Spleen (tissue), 11 donors: Measurements from ENCODE around the gene PROM1. TPM values are rescaled to one million over a fixed set of nuclear protein-coding genes. Genes with fewer than 3 reads are reported as not detected.

ENCODE experiments used
- DNase-seq: peaks from one replicate; pipeline ENCODE4 v3.0.0-alpha.2; 2020
- H3K27ac ChIP-seq, 8 donors: fragments of 200-600 bp; sonication (generic) in 7 of 8; 1 replicate in 4 of 8; 2 replicates in 4 of 8; pipeline versions ENCODE4 v1.5.0 to v1.8.0; 2016 to 2021; ENCODE audit warnings: inconsistent platforms in 4 of 8, mild to moderate bottlenecking in 4 of 8, moderate library complexity in 1 of 8
- H3K27me3 ChIP-seq, 7 donors: fragments of 200-600 bp; sonication (generic) in 6 of 7; replicated peaks in 1 of 7; 1 replicate in 4 of 7; 2 replicates in 3 of 7; pipeline versions ENCODE4 v1.5.0 to v1.8.0; 2016 to 2021; ENCODE audit warnings: inconsistent platforms in 3 of 7, mild to moderate bottlenecking in 1 of 7
- H3K36me3 ChIP-seq, 6 donors: fragments of 200-600 bp; sonication (generic) in 5 of 6; 1 replicate in 4 of 6; 2 replicates in 2 of 6; pipeline versions ENCODE4 v1.5.0 to v1.8.0; 2016 to 2021; ENCODE audit warnings: inconsistent platforms in 2 of 6
- H3K4me1 ChIP-seq, 6 donors: fragments of 200-600 bp; sonication (generic) in 5 of 6; 1 replicate in 3 of 6; 2 replicates in 3 of 6; pipeline versions ENCODE4 v1.5.0 to v1.8.0; 2016 to 2021; ENCODE audit warnings: inconsistent platforms in 3 of 6
- H3K4me3 ChIP-seq, 8 donors: fragments of 200-600 bp; sonication (generic) in 7 of 8; 1 replicate in 4 of 8; 2 replicates in 4 of 8; pipeline versions ENCODE4 v1.5.0 to v1.8.0; 2016 to 2021; ENCODE audit warnings: inconsistent platforms in 4 of 8, mild to moderate bottlenecking in 4 of 8, moderate library complexity in 2 of 8
- H3K9me3 ChIP-seq, 8 donors: fragments of 200-600 bp; sonication (generic) in 7 of 8; 1 replicate in 4 of 8; 2 replicates in 4 of 8; pipeline versions ENCODE4 v1.5.0 to v1.8.0; 2016 to 2021; ENCODE audit warnings: inconsistent platforms in 4 of 8
- POLR2A ChIP-seq, 3 donors: fragments of 450-650 bp; IDR thresholded peaks; one replicate each; pipeline ENCODE4 v1.5.1; 2017; ENCODE audit warnings: antibody characterized with exemption in 3 of 3, mild to moderate bottlenecking in 1 of 3
- POLR2AphosphoS5 ChIP-seq, 3 donors: sonication (generic); formaldehyde crosslinking; IDR thresholded peaks; one replicate each; pipeline ENCODE4 v1.5.1; 2017; ENCODE audit warnings: antibody characterized with exemption in 3 of 3
- WGBS, 5 donors: extraction: QIAGEN DNeasy Blood & Tissue Kit in 3 of 5; methylation state at CpG; one replicate each; pipeline versions ENCODE4 v1.1.5 to v1.1.7; 2013 to 2018; 5-methylcytosine and 5-hydroxymethylcytosine counted together
- intact Hi-C: fragments of 100-400 bp; cut with DNase I; formaldehyde crosslinking; loops from one replicate; pipeline ENCODE4 v1.15.0; 2023; ENCODE audit warnings: low total_unique reads
- polyA plus RNA-seq, 3 donors: library from polyadenylated mRNA; stranded (reverse); fragments of 200-250 nt; gene quantifications; one replicate each; pipeline ENCODE4 v1.2.1, GENCODE V29; 2013
- total RNA-seq, 7 donors: library from RNA; depleted of rRNA in 3 of 7; stranded (reverse); fragments of >200 nt in 3 of 7; fragmentation: NEBNext Ultra II Directional in 4 of 7; extraction: Animal tissue kit (Norgen Biotek cat#: 25700) in 4 of 7; gene quantifications; one replicate each; pipeline versions ENCODE4 v1.1.0 to v1.2.1, GENCODE V29; 2016 to 2021
- TF ChIP-seq, protein P1 (sequence below), 11 experiments: fragments of 200-600 bp in 7 of 11; fragments of 450-650 bp in 4 of 11; sonication (generic) in 4 of 11; IDR thresholded peaks in 8 of 11; conservative IDR thresholded peaks in 3 of 11; 1 replicate in 7 of 11; 2 replicates in 4 of 11; pipeline versions ENCODE4 v1.4.0 to v1.8.0; 2016 to 2021; ENCODE audit warnings: antibody characterized with exemption in 11 of 11, inconsistent platforms in 4 of 11, mild to moderate bottlenecking in 1 of 11
- donor health status: healthy with polysubstance abuse.
- donor health status: DM: no; HTN: no; CAD: no; lungs with moderate emphysema.
- donor health status: DM: no; HTN: no; CAD: no.
- donor health status: Bipolar disorder and iron deficiency.
- donor health status: healthy.
- donor health status: DM: no; HTN: no; CAD: no.
- donor health status: DM: yes; HTN: yes; CAD: no.

The PROM1 gene
- total and polyA plus RNA-seq, 10 donors: 0.15 to 4.6 (median 0.93) TPM

DNA sequence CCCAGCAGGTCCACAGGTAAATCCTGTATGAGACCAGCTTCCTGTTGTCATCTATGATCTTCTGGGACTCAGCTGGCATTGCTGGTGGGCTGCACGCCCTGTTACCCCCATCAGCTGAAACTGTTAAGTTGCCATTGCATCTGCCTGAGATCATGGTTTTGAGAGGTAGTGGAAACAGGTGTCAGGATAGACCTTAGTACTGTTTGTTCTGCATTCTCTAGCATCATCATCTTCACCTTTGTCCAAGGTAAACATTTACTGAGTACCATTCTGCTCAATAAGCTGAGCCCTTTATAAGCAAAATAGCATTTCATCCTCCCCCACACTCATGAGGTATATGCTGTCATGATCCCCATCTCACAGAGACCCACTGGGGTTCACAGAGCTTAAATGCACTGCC is 42.9 kb upstream of the PROM1 start:
- Histone ChIP-seq H3K27me3 (no peaks in the 10 kb centered on the region), H3K4me1 (peaks cover 0 to 21% (median 0%) of the 10 kb centered on the region in 6 donors), H3K36me3 (no peaks in the 10 kb centered on the region), H3K9me3 (no peaks in the 10 kb centered on the region), H3K27ac (no peak overlapping the region), H3K4me3 (no peak overlapping the region)
- no peak for DNase-seq
- whole genome bisulfite sequencing, 5 donors: 57 to 89% (median 84%) methylated on average over 1 of the region's 1 CpG
- TF ChIP-seq, protein P1, sequence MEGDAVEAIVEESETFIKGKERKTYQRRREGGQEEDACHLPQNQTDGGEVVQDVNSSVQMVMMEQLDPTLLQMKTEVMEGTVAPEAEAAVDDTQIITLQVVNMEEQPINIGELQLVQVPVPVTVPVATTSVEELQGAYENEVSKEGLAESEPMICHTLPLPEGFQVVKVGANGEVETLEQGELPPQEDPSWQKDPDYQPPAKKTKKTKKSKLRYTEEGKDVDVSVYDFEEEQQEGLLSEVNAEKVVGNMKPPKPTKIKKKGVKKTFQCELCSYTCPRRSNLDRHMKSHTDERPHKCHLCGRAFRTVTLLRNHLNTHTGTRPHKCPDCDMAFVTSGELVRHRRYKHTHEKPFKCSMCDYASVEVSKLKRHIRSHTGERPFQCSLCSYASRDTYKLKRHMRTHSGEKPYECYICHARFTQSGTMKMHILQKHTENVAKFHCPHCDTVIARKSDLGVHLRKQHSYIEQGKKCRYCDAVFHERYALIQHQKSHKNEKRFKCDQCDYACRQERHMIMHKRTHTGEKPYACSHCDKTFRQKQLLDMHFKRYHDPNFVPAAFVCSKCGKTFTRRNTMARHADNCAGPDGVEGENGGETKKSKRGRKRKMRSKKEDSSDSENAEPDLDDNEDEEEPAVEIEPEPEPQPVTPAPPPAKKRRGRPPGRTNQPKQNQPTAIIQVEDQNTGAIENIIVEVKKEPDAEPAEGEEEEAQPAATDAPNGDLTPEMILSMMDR (IDR thresholded peaks at IDR 0.05 in 8 of 11, conservative IDR thresholded peaks at IDR 0.05 in 3 of 11): no peak
- TF ChIP-seq POLR2A (IDR thresholded peaks at IDR 0.05) (no peak), POLR2AphosphoS5 (IDR thresholded peaks at IDR 0.05) (no peak)
- intact Hi-C loops: no loop called here

- intact Hi-C loops: no loop called here
- Histone ChIP-seq H3K27me3 (no peaks in the 10 kb centered on the region), H3K36me3 (no peaks in the 10 kb centered on the region), H3K4me1 (peaks cover 0 to 21% (median 0%) of the 10 kb centered on the region in 6 donors), H3K9me3 (no peaks in the 10 kb centered on the region), H3K4me3 (no peak overlapping the region), H3K27ac (no peak overlapping the region)
- WGBS, 5 donors: 62 to 80% (median 72%) methylated on average over 7 to 8 of the region's 8 CpGs
- DNase-seq: no peak
- TF ChIP-seq POLR2AphosphoS5 (IDR thresholded peaks at IDR 0.05) (no peak), POLR2A (IDR thresholded peaks at IDR 0.05) (no peak)
- TF ChIP-seq, protein P1 (IDR thresholded peaks at IDR 0.05 in 8 of 11, conservative IDR thresholded peaks at IDR 0.05 in 3 of 11): no peak
Observed at GRCh38 chr4:16125571-16126445, 42.0 kb upstream of the PROM1 start.

DNA sequence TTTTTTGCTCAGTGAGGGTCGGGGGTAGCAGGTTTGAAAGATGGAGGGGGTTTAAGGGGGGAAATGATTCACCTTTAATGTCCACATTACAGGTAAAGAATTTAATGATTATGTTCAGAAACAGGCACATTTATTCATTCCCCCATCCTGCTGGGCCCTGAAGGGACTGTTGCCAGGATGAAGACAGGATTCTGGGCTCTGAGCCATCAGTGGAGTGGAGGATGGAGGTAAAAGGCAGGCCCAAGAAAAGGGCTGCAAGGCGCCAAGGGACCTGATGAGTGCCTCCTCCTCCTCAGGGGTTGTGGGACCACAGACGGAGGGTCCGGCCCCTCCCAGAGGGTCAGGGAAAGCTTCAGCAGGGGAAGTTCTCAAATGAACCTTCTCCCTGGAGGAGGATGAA is 40.4 kb upstream of the PROM1 start:
- H3K27ac ChIP-seq: no peak overlapping the region
- peaks cover 0 to 21% (median 0%) of the 10 kb centered on the region in 6 donors for H3K4me1 ChIP-seq
- DNase-seq: no peak
- H3K9me3 ChIP-seq: no peaks in the 10 kb centered on the region
- intact Hi-C loops: no loop called here
- H3K27me3 ChIP-seq: no peaks in the 10 kb centered on the region
- WGBS, 5 donors: 73 to 91% (median 83%) methylated on average over 4 of the region's 4 CpGs
- no peak overlapping the region for H3K4me3 ChIP-seq
- TF ChIP-seq POLR2A (IDR thresholded peaks at IDR 0.05) (no peak), POLR2AphosphoS5 (IDR thresholded peaks at IDR 0.05) (no peak)
- TF ChIP-seq, protein P1 (IDR thresholded peaks at IDR 0.05 in 8 of 11, conservative IDR thresholded peaks at IDR 0.05 in 3 of 11): no peak
- no peaks in the 10 kb centered on the region for H3K36me3 ChIP-seq

DNA sequence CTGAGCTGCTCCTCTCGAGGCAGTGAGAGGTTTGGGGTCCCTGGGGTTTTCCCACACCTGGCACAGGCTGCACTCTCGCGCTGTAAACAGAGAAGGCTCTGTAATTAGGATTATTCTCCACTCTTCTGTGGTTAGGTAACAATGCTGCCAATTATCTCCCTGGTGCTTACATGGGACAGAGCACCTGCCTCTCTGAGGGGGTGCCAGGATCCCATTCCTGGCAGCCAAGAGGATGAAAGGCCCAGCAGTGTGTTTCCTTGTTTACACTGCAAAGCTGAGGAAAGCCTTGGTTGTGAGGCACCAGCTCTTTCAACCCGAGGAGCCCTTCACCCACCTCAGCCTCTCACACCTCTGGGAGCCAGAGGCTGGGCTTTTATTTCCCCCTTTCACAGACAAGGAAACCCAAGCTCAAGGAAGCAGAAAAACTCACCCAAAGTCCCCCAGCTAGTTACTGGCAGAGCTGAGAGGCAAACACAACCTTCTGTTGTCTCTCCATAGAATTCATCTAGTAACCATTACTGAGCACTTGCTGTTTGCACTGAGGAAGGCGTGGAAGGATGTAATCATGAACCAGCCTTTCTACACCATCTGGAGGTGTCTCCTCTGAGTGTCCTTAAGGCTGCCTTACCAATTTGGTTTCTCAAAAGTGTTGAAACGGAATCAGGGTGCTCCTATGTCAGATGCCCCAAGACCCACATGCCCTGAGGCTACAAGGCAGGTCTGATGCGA is 39.7 kb upstream of the PROM1 start:
- WGBS, 5 donors: 49 to 59% (median 54%) methylated on average over 7 of the region's 7 CpGs
- Histone ChIP-seq H3K9me3 (no peaks in the 10 kb centered on the region), H3K36me3 (no peaks in the 10 kb centered on the region), H3K4me3 (no peak overlapping the region), H3K4me1 (peaks cover 0 to 21% (median 0%) of the 10 kb centered on the region in 6 donors), H3K27me3 (no peaks in the 10 kb centered on the region), H3K27ac (no peak overlapping the region)
- intact Hi-C loops: no loop called here
- TF ChIP-seq, protein P1 (IDR thresholded peaks at IDR 0.05 in 8 of 11, conservative IDR thresholded peaks at IDR 0.05 in 3 of 11): no peak
- TF ChIP-seq POLR2AphosphoS5 (IDR thresholded peaks at IDR 0.05) (no peak), POLR2A (IDR thresholded peaks at IDR 0.05) (no peak)
- no peak for DNase-seq
